OCI-LY3 (cell line): Measurements from ENCODE around the gene LACRT.

Experiments
- EZH2phosphoT487 ChIP-seq: fragments of 200-600 bp; shearing (Covaris generic); IDR thresholded peaks from 2 replicates; pipeline ENCODE4 v1.6.1; 2018; ENCODE audit warnings: antibody characterized with exemption, mixed run types, low read depth
- TF ChIP-seq, protein P1 (sequence below): fragments of 200-600, 300-600 bp; sonication (generic); IDR thresholded peaks from 2 replicates; pipeline ENCODE4 v1.5.1; 2014; ENCODE audit warnings: antibody characterized with exemption, low read length, low read depth

DNA sequence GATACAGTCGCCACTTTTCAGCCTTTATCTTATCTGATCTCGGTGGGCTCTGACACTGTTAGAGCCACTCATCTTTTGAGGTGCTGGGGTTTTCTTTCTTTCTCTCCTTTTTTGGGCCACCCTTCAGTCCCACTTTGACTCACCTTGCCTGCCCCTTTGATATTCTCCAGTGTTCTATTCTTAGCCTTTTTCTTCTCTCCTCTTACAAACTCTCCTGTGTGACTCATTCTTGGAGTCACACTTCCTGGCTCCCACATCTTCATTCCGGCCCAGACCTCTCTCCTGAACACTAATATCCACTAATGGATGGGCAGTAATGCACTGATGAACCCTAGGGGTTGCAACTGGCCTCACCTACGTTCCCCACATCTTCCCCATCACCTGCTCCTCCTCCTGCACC lies 15.7 kb upstream of the LACRT start:
- TF ChIP-seq, protein P1, sequence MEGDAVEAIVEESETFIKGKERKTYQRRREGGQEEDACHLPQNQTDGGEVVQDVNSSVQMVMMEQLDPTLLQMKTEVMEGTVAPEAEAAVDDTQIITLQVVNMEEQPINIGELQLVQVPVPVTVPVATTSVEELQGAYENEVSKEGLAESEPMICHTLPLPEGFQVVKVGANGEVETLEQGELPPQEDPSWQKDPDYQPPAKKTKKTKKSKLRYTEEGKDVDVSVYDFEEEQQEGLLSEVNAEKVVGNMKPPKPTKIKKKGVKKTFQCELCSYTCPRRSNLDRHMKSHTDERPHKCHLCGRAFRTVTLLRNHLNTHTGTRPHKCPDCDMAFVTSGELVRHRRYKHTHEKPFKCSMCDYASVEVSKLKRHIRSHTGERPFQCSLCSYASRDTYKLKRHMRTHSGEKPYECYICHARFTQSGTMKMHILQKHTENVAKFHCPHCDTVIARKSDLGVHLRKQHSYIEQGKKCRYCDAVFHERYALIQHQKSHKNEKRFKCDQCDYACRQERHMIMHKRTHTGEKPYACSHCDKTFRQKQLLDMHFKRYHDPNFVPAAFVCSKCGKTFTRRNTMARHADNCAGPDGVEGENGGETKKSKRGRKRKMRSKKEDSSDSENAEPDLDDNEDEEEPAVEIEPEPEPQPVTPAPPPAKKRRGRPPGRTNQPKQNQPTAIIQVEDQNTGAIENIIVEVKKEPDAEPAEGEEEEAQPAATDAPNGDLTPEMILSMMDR: no peak
- TF ChIP-seq EZH2phosphoT487: no peak
